ENCODE data around the gene OBSL1. TPM values are rescaled to one million over a fixed set of nuclear protein-coding genes. Genes with fewer than 3 reads are reported as not detected.

Gene OBSL1
- total RNA-seq, 4 donors from 2014 or later = 53.2 to 146 (median 113) TPM

- DNase-seq = no peak
- Histone ChIP-seq H3K9me3 (no peaks in the 10 kb centered on the region), H3K36me3 (no peaks in the 10 kb centered on the region), H3K27ac (no peak overlapping the region), H3K4me3 (no peak overlapping the region), H3K27me3 (no peaks in the 10 kb centered on the region), H3K4me1 (peaks cover 0 to 6% of the 10 kb centered on the region in 2 donors)
- intact Hi-C loops (cut with DNase I; ENCODE audit: low total_unique reads) = no loop called here
- TF ChIP-seq POLR2A (IDR thresholded peaks at IDR 0.05) (no peak), CTCF (IDR thresholded peaks at IDR 0.05) (no peak)
These were observed 34.2 kb upstream of the OBSL1 start for GRCh38 chr2:219605607-219605954.

GRCh38 chr2:219603771-219604170 lies 32.4 kb upstream of the OBSL1 start:
- Histone ChIP-seq H3K9me3 (no peaks in the 10 kb centered on the region), H3K27me3 (no peaks in the 10 kb centered on the region), H3K4me3 (no peak overlapping the region), H3K27ac (no peak overlapping the region), H3K4me1 (no peaks in the 10 kb centered on the region), H3K36me3 (no peaks in the 10 kb centered on the region)
- intact Hi-C loops (cut with DNase I; ENCODE audit: low total_unique reads) = no loop called here
- no peak for TF ChIP-seq POLR2A (IDR thresholded peaks at IDR 0.05)
- no peak for TF ChIP-seq CTCF (IDR thresholded peaks at IDR 0.05)
- no peak for DNase-seq

GRCh38 chr2:219598308-219599078 lies 27.2 kb upstream of the OBSL1 start:
- DNase-seq = no peak
- no peaks in the 10 kb centered on the region for H3K27me3 ChIP-seq
- intact Hi-C loops (cut with DNase I; ENCODE audit: low total_unique reads) = no loop called here

GRCh38 chr2:219597552-219598307 lies 26.4 kb upstream of the OBSL1 start, which contains the start of gene STK11IP:
STK11IP (plus strand) TSS chr2:219597857; CDS start chr2:219598120, 263 bp downstream.
- Histone ChIP-seq H3K9me3 (no peaks in the 10 kb centered on the region), H3K36me3 (no peaks in the 10 kb centered on the region), H3K27me3 (no peaks in the 10 kb centered on the region), H3K4me1 (no peaks in the 10 kb centered on the region), H3K27ac (peak within 1 kb of the TSS; percentile 88 to 92), H3K4me3 (peak within 1 kb of the TSS; percentile 56 to 63)
- intact Hi-C loops (cut with DNase I; ENCODE audit: low total_unique reads) = no loop called here
- TF ChIP-seq CTCF (IDR thresholded peaks at IDR 0.05) (peak in 1 of 4 experiments; percentile 15), POLR2A (IDR thresholded peaks at IDR 0.05) (peak; percentile 67 to 73)
- peak; percentile 96 to 98 for DNase-seq

More at GRCh38 chr2:219598308-219599078, 27.2 kb upstream of the OBSL1 start:
- Histone ChIP-seq H3K9me3 (no peaks in the 10 kb centered on the region), H3K36me3 (no peaks in the 10 kb centered on the region), H3K4me1 (no peaks in the 10 kb centered on the region), H3K4me3 (peak overlapping the region; percentile 56 to 63), H3K27ac (peak overlapping the region; percentile 88 to 92)
- no peak for TF ChIP-seq POLR2A (IDR thresholded peaks at IDR 0.05)
- no peak for TF ChIP-seq CTCF (IDR thresholded peaks at IDR 0.05)
